Left lobe of liver (tissue), 2 donors: ENCODE results near the gene ZNF287. TPM values are rescaled to one million over a fixed set of nuclear protein-coding genes. Genes with fewer than 3 reads are reported as not detected.
A peak's percentile ranks its signal among the peaks of the same experiment; 100 is the strongest.

ENCODE experiments used
- ATAC-seq: fragments of 200-7000 bp; cut with Tn5 transposase; one replicate; pipeline ENCODE4 v1.9.1; 2020; ENCODE audit warnings: mild to moderate bottlenecking, moderate library complexity
- DNase-seq: peaks from one replicate; pipeline ENCODE4 v3.0.0-alpha.2; 2020; ENCODE audit warnings: low spot score
- total RNA-seq: library from RNA; stranded (reverse); gene quantifications from one replicate; pipeline ENCODE4 v1.2.1, GENCODE V29; 2021
- donor health status: DM: no; HTN: no; CAD: no; lungs with moderate emphysema.
- donor health status: DM: no; HTN: yes; CAD: no.

Gene ZNF287
- total RNA-seq, 1 donor from 2014 or later, result 0.25 TPM

GRCh38 chr17:16517477-16517876 lies 51.5 kb downstream of the ZNF287 start:
- ATAC-seq (no peak), DNase-seq (no peak)

DNA sequence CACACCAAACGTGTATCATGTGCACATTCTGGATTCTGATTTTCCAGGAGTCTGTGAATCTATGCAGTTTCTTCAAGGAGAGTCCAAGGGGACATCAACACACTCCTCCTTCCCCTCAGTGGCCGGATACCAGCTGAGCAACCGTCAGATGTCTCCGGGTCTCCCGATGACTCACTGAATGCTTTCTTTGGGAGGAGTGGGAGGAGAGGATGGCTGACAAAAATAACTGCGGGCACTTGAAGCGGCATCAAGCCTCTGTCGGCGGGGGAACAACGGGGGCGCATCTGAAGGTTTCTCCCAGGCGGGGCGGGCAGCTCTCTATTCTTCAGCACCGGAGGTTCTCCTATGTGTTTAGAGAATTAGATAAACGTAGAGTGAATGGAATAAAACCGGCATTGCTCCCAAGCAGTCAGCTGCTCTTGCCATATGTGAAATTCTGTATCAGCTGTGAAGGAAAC lies 52.4 kb downstream of the ZNF287 start:
- DNase-seq, result no peak
- ATAC-seq, result no peak

DNA sequence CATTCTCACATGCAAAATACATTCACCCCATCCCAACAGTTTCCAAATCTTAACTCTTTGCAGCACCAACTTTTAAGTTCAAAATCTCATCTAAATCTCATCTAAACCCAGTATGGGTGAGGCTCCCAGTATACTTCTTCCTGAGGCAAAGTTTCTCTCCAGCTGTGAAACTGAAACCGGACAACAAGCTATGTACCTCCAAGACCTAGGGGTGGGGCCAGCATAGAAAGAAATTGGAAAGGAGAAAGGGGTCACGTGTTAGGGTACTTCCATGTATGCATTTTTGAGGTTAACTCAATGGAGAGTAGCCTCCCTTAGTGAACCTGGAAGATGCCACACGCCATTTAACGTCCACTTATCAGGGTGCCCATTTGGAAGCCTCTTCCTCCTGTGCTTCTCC lies 53.1 kb downstream of the ZNF287 start:
- no peak for DNase-seq
- ATAC-seq, result no peak

GRCh38 chr17:16513873-16514272 lies 55.1 kb downstream of the ZNF287 start:
- ATAC-seq (peak; percentile 61), DNase-seq (no peak)

DNA sequence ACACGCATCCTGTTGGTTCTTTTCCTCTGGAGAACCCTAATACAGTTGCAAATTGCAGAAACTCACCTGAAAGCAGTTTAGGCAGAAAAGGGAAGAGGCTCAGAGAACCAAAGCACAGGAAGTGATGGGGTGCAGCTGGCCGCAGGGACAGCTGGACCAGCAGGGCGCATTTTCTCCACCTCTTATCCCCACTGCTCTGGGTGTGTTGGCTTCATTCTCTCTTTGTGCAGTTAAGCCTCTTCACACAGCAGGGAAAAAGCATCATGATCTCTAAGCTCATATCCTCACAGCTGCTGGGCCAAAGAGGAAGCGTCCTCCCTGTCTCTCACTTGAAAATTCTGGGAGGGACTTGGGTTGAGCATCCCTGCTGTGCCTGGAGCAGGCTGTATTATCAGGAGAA lies 57.0 kb downstream of the ZNF287 start:
- ATAC-seq (no peak), DNase-seq (no peak)

DNA sequence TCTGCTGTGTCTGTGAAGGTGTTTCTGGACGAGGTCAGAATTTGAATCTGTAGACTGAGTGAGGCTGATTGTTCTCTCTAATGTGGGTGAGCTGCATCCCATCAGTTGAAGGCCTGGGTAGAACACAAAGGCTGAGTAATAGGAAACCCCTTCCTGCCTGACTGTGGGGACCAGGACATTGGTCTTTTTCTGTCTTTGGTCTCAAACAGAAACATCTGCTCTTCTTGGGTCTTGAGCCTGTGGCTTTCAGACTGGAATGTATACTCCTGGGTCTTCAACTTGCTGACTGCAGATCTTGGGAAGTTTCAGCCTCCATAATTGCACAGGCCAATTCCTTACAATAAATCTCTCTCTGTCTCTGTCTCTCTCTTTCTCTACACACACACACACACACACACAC lies 57.4 kb downstream of the ZNF287 start:
- DNase-seq (no peak), ATAC-seq (no peak)

DNA sequence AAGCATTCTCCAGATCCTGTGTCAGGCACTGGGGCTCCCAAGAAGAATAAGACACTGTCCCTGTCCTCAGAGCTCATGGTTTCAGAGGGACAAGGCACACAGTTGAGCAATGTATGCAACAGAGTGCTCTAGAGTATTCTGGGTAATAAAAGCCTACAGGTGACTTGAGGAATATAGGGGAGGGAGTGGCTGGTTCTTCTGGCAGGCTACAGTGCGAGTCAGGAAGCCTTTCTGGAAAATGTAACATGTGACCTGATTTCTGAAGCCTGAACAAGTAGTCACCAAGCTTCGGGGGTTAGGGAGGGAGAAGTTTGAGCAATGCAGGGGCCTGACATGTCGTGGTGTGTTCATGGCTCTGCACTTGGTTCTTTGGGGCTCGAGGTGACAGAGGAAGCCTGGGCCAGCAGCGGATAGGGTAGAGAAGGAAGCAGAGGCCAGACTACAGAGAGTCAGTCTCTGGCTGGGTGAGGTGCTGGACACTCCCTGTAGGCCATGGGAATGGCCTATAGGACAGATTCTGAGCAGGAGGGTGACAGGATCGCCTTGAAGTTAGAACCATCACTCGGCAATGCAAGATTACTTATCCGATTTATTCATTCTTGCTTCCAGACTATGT lies 61.0 kb downstream of the ZNF287 start:
- no peak for DNase-seq
- no peak for ATAC-seq

DNA sequence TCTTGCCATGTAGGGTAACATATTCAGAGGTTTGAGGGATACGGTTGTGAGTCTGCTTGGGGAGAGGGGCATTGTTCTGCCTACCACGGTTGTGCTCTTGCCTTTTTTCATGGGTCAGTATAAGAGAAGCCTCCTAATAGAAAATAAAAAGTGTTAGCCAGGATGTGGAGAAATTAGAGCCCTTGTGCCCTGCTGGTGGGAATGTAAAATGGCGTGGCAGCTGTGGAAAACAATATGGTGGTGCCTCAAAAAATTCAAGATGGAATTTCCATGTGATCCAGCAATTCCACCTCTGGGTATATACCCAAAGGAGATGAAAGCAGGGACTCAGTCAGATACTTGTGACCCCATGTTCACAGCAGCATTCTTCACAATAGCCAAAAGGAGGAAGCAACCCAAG lies 62.8 kb downstream of the ZNF287 start:
- DNase-seq (no peak), ATAC-seq (no peak)

- ATAC-seq, result no peak
- DNase-seq, result no peak
Observed at GRCh38 chr17:16504984-16505383, 64.0 kb downstream of the ZNF287 start.

Other genes with a start within 250 kb of the ZNF287 start
- 22.8 TPM for gene CENPV, start 215.7 kb downstream of the ZNF287 start, total RNA-seq
- gene UBB, start 188.1 kb downstream of the ZNF287 start, total RNA-seq, result 1,692 TPM
- gene TRPV2, start 153.6 kb downstream of the ZNF287 start, total RNA-seq, result 3.1 TPM
- gene LRRC75A, start 77.0 kb downstream of the ZNF287 start, total RNA-seq, result 0.13 TPM
- gene ZNF624, start 84.6 kb upstream of the ZNF287 start, total RNA-seq, result 0.60 TPM
- gene CCDC144A, start 121.0 kb upstream of the ZNF287 start, total RNA-seq, result 0.43 TPM